Measurements from ENCODE around the gene SDSL. TPM values are rescaled to one million over a fixed set of nuclear protein-coding genes. Genes with fewer than 3 reads are reported as not detected.

The SDSL gene
- total RNA-seq, 1 donor from 2014 or later: 11.5 TPM

DNA sequence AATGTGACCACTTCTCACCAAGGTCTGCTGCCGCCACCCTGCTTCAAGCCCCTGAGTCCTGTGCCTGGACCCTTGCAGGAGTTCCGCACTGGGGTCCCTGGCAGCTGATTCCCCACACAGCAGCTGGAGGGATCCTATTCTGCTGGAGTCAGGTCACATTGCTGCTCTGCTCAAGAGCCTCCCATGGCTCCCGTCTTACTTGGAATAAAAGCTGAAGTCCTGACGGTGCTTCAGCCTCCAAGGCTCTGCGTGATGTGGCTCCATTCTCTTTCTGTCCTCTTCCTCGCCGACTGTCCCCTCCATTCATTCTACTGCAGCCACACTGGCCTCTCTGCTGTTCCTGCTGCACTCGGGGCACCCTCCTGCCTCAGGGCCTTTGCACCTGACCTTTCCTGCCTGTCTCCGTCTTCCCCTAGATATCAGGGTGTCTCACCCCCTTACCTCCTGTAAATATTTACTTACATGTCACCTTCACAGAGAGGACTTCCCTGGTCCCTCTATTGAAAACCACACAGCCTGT is 7.6 kb upstream of the SDSL start:
- DNase-seq (ENCODE audit: low spot score): no peak
- intact Hi-C loops (cut with DNase I): no loop called here

DNA sequence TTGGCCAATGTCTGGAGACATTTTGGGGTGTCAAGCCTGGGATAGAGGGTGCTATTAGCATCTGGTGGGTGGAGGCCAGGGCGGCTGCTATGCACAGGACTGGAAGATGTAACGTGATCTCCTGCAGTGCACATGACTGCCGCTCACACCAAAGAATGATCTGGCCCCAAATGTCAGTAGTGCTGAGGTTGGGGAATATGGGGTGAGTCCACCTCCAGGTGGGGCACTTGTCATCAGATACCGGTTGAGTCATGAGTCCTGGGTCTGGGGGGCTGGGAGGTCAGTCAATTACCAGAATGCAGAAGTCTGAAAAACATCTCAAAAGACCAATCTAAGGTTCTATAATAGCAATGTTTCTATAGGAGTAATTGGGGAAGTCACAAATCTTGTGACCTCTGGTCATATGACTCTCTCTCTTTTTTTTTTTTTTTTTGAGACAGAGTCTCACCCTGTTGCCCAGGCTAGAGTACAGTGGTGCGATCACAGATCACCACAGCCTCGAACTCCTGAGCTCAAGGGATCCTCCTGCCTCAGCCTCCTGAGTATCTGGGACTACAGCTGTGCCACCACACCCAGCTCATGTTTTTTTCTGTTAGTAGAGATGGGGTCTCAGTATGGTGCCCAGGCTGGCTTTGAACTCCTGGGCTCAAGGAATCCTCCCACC is 6.0 kb upstream of the SDSL start:
- DNase-seq (ENCODE audit: low spot score): no peak
- intact Hi-C loops (cut with DNase I): no loop called here

DNA sequence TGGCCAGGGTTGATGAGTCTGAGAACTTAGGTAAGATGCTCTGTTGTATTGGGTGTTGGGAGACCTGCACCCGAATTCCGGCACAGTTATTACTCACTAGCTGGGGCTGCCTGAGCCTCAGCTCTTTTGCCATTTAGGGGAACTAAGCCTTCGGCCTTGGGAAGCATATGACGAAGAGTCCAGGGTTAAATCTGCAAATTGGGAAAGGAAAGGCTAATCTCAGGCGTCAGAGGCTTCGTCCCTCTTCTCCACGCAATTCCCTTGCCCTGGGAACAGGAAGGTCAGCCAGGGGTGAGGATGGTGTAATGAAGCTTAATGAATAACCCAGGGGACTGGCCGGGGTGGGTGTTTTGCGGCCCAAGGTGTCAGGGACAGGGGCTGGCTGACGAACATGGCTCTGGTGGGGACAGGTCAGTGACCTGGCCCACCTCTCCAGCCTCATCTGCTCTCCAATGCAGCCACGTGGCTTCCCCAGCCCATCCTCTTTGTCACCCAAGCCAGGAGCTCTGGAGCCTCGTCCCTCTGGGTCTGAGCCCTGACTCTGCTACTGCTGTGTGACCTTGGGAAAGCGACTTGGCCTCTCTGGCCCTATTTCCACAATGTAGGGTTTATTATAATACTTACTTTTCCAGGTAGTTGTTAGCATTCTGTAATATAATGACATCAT is 3.8 kb upstream of the SDSL start:
- no peak for DNase-seq (ENCODE audit: low spot score)
- intact Hi-C loops (cut with DNase I): no loop called here

DNA sequence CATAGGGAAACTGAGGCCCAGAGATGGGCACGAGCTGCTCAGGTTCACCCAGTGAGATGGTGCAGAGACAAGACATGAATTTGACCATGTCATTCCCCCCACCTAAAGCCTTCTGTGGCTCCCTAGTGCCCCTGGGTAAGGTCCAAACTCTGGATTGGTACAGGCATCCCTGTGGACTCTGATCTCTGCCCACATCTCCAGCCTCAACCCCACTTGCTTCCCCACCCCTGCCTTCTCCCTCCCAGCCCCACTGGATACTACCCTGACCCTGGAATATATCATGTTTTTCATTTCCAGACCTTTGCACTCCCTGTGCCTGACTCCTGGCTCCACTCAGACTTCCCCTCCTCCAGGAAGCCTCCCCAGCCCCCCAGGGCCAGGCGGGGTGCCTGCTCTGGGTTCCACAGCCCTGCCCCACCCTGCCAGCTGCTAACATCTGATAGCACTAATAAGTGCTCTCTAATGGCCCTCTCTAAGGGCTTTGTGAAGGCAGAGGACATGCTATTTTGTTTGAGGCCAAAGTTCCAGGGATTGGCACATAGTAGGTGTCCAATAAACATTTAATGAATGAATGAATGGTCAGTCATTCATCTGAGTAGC is 1.1 kb upstream of the SDSL start:
- intact Hi-C loops (cut with DNase I): loop anchor here (5.0 kb wide), 1 partner anchor 224 kb away; no protein-coding TSS in a partner anchor
- DNase-seq (ENCODE audit: low spot score): no peak

DNA sequence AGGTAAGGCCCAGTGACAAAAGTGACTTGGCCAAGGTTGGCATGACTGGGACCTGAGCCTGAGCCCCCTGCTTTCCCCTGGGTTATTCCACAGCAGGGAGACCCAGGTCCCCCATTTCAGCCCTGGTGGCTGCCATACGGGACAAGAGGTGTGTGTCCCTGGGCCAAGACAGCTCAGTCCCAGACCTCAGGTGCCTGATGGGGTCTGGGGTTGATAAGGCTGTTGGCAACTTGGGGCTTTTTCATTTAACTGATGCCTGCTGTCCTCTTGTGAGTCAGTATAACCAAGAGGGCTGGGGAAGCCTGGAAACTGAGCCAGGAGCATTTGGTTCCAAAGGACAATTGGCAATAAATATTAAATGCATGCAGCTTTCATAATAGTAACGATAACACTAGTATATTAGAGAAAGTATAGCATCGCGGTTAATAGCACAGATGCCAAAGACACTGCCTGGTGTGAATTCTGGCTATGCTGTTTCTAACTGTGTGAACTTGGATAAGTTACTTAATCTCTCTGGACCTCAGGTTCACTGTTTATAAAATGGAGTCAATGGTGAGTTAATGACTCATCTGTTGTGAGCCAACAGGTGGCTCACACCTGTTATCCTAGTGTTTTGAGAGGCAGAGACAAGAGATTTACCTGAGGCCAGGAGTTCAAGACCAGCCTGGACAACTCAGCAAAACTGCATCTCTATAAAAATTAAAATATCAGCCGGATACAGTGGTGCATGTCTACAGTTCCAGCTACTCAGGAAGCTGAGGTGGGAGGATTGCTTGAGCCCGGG is 898 bp downstream of the SDSL start:
- intact Hi-C loops (cut with DNase I): loop anchor here (5.0 kb wide), 1 partner anchor 226 kb away; no protein-coding TSS in a partner anchor
- DNase-seq (ENCODE audit: low spot score): no peak

DNA sequence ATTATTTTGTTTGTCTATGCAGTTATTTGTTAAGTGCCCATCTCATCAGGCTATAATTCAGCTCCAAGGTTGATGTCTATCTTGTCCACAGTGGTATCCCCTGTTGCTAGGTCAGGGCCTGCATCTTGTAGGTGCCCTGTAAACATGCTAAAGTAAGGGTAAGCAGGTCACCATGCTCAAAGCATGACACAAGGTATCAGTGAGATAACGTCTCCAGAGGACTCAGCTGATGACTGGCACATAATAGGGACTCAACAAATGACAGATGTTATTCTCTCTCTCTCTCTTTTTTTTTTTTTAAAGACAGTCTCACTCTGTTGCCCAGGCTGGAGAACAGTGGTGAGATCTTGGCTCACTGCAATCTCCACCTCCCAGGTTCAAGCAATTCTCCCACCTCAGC is 2.3 kb downstream of the SDSL start:
- no peak for DNase-seq (ENCODE audit: low spot score)
- intact Hi-C loops (cut with DNase I): loop anchor here (5.0 kb wide), 1 partner anchor 227 kb away; no protein-coding TSS in a partner anchor

DNA sequence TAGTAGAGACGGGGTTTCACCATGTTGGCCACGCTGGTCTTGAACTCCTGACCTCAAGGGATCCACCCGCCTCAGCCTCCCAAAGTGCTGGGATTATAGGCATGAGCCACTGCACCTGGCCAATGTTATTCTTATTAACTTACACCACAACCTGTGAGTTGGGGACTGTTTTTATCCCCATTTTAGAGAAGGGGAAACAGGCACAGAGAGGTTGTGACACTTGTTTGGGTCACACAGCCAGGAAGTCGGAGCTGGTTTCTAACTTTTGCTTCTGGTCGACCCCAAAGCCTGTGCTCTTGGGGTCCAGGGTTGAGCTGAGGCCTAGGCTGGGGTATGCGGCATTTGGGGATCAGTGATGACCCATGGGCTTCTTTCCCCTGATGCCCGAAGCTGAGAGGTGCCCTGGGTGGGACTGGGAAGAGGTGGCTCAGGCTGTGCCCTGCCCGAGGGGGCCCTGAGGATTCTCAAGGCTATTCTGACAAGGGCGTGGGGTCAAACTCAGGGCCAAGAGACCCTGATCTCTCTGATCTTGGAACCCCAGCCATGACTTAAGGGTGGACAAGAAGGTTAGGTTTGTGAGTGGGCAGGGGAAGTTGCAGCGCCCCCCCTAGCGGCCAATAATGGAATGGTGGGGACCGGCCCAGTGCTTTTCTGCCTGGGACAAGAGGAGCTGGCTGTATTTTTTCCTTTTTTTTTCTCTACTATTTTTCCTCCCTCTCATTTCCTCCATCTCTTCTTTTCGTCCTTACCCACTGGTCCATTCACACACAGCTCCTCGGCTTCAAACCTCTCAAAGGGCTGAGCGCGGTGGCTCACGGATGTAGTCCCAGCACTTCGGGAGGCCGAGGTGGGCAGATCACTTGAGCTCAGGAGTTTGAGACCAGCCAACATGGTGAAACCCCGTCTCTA is 3.0 kb downstream of the SDSL start:
- DNase-seq (ENCODE audit: low spot score): no peak
- intact Hi-C loops (cut with DNase I): loop anchor here (1.0 to 5.0 kb wide), 2 partner anchors 113 to 228 kb away; no protein-coding TSS in a partner anchor

DNA sequence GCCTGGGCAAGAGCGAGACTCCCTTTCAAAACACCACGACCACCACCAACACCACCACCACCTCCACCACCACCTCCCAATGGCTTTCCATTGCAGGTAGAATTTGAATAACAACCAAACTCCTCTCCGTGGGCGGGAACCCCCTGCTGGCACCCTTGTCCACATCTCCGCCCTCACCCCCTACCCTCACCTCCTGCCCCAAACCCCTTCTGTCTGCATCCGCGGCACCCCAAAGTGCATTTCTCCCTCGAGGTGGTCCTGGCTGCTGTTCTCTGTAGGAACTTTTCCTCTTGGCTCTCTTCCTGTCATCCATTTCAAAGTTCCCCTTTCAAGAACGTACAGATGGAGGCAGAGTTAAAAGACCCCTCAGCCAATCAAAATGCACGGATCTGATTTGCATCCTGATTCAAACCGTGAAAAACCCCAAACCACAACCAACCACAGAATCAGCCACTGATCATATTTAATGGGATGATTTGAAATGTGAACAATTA is 3.8 kb downstream of the SDSL start:
- no peak for DNase-seq (ENCODE audit: low spot score)
- intact Hi-C loops (cut with DNase I): loop anchor here (1.0 kb wide), 1 partner anchor 114 kb away; no protein-coding TSS in a partner anchor

DNA sequence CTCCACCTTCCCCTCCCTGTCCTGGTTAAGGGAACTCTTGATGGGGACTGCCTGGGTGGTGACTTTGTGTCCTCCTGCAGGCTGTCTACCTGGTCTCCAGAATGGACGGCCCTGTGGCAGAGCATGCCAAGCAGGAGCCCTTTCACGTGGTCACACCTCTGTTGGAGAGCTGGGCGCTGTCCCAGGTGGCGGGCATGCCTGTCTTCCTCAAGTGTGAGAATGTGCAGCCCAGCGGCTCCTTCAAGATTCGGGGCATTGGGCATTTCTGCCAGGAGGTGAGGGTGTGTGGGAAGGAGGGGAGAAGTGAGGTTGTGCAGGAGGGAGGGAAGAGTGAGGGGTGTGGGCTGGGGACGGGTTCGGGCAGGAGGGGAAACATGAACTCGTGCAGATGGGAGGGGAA is 5.7 kb downstream of the SDSL start:
- intact Hi-C loops (cut with DNase I): no loop called here
- DNase-seq (ENCODE audit: low spot score): no peak

DNA sequence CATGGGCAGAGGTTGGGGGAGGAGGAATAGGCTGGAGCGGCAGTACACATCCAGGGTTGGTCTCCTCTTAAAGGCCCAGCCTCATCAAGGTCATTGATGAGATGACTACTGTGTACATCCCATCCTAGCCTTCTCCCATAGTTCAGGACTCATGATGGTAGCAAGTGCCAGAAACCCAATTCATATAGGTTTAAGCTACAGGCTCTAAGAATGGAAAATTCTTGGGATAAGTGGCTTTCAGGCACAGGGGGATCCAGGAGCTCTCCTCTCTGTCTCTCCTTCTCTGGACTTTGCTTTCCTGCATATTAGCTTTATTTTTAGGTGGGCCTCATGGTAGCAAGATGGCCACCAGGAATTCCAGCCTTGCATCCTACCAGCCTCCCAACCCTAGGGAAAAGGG is 6.3 kb downstream of the SDSL start:
- DNase-seq (ENCODE audit: low spot score): no peak
- intact Hi-C loops (cut with DNase I): no loop called here

DNA sequence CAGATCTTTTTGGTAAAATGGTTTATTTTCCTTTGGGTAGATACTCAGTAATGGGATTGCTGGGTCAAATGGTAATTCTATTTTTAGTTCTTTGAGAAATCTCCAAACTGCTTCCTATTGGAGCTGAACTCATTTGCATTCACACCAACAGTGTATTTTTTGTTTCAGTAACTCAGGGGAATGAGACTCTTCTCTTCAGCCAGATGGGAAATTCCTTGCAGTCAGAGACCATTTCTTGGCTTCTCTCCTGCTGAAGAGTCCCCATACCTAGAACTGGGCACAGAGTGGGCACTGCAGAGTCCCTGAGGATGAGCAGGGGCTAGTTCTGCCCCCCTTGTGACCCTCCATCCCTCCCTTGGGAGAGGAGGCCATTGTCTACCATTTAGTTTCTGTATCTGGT is 10.8 kb downstream of the SDSL start:
- intact Hi-C loops (cut with DNase I): no loop called here

DNA sequence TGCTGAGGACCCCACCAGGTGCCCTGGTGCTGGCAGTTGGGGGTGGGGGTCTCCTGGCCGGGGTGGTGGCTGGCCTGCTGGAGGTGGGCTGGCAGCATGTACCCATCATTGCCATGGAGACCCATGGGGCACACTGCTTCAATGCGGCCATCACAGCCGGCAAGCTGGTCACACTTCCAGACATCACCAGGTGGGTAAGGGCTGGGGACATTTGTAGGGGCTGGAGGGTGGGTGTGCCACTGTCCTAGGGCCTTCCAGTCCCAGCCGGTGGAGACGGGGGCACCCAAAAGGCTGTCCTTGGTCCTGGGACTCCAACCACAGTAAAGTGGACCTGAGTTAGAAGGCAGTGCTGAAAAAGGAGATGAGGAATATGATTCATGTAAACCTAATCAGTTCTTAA is 13.2 kb downstream of the SDSL start:
- intact Hi-C loops (cut with DNase I): no loop called here
- no peak for DNase-seq (ENCODE audit: low spot score)

More for the DNA sequence above, 10.8 kb downstream of the SDSL start:
- DNase-seq (ENCODE audit: low spot score): no peak

DNA sequence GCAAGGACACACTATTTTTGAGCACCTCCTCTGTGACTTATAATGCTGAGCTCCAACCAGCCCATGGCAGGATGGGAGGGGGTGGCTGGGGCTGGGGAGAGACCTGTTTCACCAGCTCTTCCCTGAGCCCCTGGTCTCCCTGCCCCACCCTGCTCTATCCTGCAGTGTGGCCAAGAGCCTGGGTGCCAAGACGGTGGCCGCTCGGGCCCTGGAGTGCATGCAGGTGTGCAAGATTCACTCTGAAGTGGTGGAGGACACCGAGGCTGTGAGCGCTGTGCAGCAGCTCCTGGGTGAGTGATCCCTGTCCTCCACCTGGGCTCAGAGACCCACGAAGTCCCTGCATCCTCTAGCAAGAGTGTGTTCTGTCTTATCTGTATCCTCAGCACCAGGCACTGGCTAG is 14.4 kb downstream of the SDSL start:
- DNase-seq (ENCODE audit: low spot score): no peak
- intact Hi-C loops (cut with DNase I): no loop called here

DNA sequence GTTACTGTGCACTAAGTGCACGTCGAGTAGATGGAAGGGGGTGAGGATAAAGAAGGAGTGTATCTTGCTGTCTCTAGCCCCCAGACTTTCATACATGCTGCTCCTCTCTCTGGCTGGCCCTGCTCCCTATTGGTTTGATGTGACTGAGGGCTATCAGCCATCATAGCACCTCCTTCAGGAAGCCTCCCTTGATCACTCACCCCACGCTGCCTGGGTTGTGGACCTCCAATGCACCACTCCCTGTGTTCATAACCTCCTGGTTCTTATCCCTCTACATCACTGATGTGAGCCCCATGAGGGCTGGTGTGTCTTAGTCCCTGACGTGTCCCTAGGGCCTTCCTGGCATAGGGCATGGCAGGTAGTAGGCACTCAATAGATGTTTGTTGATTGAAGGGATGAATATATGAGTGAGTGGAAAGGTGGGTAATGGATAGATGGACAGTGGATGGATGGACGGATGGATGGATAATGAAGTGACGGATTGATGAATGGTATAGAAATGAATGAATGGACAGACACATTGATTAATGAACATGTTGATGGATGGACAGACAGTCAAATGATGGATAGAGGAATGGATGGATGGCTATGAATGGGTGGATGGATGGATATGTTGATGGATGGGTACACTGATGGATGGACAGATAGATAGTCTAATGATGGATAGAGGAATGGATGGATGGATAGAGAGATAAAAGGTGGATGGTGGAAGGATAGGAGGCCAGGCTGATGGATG is 15.0 kb downstream of the SDSL start:
- DNase-seq (ENCODE audit: low spot score): no peak
- intact Hi-C loops (cut with DNase I): no loop called here

DNA sequence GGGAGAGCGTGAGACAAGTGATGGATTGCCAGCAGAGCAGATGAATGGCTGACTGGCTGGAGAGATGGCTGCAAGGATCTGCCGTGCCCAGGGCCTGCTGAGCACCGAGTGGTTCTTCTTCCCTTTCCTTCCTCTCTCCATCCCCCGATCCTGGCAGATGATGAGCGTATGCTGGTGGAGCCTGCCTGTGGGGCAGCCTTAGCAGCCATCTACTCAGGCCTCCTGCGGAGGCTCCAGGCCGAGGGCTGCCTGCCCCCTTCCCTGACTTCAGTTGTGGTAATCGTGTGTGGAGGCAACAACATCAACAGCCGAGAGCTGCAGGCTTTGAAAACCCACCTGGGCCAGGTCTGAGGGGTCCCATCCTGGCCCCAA is 15.5 kb downstream of the SDSL start:
- intact Hi-C loops (cut with DNase I): no loop called here
- no peak for DNase-seq (ENCODE audit: low spot score)

DNA sequence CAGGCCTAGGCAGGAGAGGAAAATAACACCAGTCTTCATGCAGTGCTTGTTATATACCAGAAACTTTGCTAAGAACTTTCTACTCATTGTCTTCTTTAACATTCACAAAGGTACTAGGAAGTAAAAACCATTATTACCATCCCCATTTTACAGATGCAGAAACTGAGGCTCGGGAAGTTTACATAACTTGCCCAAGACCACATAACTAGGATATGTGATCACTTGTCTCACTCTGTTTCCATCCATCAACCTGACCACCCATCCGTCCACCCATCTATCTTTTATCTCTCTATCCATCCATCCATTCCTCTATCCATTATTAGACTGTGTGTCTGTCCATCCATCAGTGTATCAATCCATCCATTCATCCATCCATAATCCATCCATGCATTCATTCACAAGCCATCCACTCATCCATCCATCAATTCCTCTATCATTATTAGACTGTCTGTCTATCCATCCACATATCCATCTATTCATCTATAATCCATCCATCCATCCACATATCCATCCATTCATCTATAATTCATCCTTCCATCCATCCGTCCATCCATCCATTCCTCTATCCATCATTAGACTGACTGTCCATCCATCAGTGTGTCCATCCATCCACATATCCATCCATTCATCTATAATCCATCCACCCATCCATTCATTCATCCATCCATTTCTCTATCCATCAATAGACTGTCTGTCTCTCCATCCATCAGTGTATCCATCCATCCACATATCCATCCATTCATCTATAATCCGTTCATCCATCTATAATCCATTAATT is 16.5 kb downstream of the SDSL start:
- DNase-seq (ENCODE audit: low spot score): no peak
- intact Hi-C loops (cut with DNase I): no loop called here

DNA sequence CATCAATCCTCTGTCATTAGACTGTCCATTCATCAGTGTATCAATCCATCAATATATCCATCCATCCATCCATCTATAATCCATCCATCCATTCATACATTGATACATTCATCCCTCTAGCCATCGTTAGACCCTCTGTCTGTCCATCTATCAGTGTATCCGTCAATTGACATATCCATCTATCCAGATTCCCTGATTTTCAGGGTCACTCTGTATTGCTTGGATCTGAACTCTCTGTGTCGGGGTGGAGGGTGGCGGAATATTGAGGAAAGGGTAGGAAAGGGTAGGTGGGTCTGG is 17.1 kb downstream of the SDSL start:
- DNase-seq (ENCODE audit: low spot score): no peak
- intact Hi-C loops (cut with DNase I): no loop called here

DNA sequence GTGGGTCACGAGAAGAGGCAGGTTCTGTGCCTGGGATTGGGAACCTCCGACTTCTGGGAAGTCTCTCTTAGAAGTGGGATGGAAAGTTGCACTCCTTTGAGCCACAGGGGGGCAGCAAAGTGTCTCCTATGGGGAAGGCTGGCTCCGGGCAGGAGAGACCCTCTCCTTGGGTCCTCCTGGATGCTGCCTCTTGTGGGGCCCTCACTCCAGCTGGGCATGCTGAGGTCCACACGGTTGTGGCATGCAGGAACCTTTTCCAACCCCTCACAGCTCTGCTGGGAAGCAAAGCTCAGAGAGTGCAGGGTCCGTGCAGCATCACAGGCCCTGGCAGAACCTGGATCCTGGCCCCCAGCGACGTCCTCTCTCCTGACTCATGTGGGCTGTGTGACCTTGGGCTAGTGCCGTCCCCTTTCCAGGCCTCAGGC is 17.4 kb downstream of the SDSL start:
- DNase-seq (ENCODE audit: low spot score): no peak
- intact Hi-C loops (cut with DNase I): no loop called here
